ENCODE measurements around the gene IGFL4. TPM values are rescaled to one million over a fixed set of nuclear protein-coding genes. Genes with fewer than 3 reads are reported as not detected.

Gene IGFL4
- polyA plus RNA-seq (ENCODE audit: insufficient read depth in 1 of 5, insufficient read length in 5 of 5, low replicate concordance in 1 of 5): 1 to 10 TPM in 1 of 5 donors, under 1 TPM in 4; 0.40 to 1.0 (median 0.58) TPM
- long read RNA-seq, donor 1: 0 reads
- long read RNA-seq, donor 2: 0 reads
- long read RNA-seq, donor 3, partial matches to known transcripts: 0 of 1 reads
- long read RNA-seq, donor 3, other reads (novel, unspliced or antisense): 0 of 1 reads
- long read RNA-seq, donor 4, partial matches to known transcripts: 0 of 1 reads
- long read RNA-seq, donor 4, other reads (novel, unspliced or antisense): 0 of 1 reads
- long read RNA-seq, donor 5: 0 reads
- long read RNA-seq, donor 6: 0 reads
- long read RNA-seq, donor 7: 0 reads
- long read RNA-seq, donor 8: 0 reads

DNA sequence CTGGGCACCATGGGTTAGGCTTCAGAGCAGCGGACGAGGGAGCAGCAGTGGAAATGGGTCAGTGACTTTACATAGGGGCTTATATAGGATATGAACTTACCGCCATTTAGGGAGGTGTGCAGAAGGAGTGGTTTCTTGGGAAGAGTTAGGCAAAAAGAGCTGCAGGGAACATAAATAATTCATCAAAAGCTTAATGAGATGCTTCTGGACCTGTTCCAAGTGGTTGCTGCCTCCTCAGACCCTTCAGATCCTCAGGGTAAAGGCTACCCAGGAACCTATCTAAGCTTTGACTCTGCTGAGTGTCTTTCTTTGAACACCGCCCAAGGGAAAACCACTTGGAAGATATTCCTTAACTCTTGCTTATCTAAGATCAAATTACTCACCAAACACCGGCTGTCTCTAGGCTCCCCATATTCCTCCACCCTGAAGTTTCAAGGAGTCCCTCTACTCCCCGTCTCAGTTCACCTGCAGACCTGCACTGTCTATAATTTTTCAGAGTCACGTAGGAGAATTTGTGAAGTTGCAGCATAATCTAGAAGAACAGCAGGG, at the start of gene IGFL4:
TSS of gene IGFL4 (minus strand) at position 51 of the 549 bp plus-strand sequence. CDS start at position 11, 40 bp downstream.
- no peak for DNase-seq

DNA sequence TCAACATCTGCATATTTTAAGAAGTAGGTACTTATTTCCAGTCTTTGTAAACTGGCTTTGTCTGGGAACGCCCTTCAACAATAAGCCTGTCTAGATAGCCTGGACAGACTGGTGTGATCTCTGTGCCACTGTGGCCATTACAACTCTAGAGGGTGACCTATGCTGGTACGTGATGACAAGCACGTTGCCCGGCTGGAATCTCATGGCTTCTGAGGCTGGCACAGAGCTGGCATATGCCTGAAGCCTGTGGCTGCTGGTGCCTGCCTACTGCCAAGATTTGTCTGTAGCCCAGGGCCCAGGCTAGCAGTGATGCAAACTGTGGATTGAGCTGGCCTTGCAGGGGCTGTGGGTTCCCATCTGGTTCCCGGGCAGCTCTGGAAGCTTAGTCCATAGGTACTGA, 49.6 kb upstream of the IGFL4 start:
- DNase-seq: no peak

DNA sequence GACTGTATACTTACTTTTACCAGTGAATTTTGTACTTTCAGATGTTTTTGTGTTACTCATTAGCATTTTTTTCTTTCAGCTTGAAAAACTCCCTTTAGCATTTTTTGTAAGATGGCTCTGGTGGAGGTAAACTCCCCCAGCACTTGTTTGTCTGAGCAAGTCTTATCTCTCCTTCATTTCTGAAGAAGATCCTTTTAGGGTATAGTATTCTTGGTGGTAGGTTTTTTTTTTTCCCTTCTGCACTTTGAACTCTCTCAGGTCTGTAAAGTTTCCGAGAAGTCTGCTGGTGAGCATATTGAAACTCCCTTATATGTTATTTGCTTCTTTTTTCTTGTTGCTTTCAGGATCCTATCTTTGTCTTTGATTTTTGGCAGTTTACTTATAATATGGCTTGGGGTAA, 48.6 kb upstream of the IGFL4 start:
- DNase-seq: no peak

DNA sequence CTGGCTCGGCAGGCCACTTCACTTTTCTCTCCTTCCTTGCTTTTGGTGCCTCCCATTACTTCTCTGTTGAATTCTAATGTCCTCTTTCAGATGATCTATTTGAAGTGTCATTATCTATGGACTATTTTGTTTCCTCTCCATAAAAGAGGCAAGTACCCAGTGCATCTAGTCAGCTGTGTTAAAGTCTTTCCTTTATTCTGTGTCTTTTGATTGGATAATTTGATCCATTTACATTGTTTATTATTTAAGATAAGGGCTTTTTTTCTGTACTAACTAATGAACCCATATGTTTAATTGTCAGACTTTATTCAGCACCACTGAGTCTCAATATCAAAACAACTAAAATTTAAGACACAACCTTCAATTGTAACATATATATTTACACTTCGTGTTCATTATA, 47.3 kb upstream of the IGFL4 start:
- DNase-seq: no peak

DNA sequence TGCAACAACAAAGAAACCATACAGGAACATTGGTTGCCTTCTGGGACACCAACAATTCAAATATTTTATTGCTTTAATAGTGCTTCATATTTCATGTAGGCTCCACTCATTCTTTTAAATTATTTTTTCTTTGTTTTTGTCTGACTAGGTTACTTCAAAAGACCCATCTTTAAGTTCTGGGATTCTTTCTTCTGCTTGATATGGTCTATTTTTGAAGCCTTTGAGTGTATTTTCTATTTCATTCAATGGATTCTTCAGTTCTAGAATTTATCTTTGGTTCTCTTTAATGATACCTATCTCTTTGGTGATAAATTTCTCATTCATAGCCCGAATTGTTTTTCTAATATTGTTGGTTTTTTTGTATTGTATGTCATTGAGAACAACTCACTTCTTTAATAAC, 45.1 kb upstream of the IGFL4 start:
- no peak for DNase-seq

DNA sequence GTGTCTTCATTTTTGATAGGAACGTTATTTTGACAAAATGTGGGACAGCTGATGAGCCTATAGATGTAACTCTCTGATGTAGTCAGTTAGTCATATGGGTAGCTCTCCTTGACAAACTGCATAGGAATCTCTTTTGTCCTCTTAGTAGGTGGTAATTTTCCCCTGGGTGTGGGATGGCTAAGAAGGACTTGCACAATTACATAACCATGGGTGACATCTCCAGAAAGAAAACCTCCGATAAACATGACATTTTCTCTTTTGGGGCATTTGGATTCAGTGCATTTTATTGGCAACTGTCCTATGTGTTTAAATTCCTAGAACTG, 41.9 kb upstream of the IGFL4 start:
- no peak for DNase-seq

DNA sequence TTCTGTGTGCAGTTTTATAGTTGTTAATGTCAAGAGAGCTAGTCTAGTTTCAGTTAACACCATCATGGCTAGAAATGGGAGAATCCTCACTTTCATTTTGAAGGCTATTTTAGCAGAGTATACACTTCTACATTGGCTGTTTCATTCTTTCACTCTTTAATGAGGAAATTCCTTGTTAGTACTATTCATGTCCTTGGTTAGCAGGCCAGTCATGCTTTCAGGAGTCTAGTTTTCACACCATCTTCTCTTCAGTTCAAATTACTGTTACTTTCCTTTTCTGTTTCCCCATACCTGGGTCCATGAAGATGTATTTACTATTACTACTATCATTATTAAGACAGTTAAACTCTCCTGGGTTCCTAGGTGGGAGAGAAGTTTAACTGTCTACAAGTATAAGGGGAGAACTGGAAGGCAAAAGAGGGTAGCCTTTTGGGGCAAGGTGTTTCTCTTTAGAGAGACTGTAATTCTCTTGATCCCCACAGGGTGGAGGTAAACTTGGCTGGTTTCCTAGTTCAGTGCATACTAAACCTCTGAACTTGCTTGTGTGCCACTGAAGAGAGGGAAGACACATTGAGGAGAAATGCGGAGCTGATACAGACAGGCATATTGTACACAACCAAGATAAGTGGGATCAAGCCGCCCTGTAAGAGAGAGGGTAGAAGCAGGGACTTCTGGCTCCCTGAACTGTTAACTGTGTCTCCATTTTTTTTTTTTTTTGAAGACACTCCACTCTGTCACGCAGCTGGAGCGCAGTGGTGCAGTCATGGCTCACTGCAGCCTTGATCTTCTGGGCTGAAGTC, 41.3 kb upstream of the IGFL4 start:
- DNase-seq: peak; percentile 21 to 34

DNA sequence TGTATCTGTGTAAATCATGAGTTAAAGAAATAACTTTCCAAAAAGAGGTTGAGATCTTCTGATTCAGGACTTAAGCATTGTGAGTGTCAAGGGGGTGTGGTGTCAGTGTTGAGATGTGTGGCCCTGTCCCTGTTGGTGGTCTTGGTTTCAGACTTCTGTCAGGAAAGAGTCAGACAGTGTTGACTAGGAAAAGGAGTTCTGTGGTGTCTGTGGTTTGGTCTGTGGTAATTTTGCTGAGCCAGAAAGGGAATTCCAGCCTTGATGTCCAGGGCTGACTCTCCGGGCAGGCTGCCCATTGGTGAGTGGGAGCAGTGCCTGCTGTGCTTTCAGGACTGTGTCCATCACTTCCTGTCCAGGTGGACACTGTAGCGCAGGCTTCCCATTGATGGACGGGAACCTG, 39.8 kb upstream of the IGFL4 start:
- no peak for DNase-seq

DNA sequence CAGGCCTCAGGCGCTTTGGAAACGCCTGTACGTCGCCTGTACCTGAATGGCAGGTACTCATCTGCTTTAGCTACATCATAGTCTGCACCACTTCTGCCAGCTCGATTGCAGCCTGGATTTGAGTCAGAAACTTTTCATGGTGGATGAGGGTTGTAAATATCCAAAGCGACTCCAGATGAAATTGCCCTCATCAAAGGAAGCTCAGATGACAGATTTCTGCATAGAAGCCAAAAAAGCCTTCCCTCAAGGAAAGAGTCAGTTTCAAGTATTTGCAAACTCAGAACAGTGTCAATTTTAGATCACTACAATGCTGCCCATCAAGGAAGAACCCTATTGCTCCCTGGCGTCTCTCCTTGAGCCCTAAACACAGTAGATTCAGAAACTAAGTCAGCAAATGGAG, 38.8 kb upstream of the IGFL4 start:
- no peak for DNase-seq

DNA sequence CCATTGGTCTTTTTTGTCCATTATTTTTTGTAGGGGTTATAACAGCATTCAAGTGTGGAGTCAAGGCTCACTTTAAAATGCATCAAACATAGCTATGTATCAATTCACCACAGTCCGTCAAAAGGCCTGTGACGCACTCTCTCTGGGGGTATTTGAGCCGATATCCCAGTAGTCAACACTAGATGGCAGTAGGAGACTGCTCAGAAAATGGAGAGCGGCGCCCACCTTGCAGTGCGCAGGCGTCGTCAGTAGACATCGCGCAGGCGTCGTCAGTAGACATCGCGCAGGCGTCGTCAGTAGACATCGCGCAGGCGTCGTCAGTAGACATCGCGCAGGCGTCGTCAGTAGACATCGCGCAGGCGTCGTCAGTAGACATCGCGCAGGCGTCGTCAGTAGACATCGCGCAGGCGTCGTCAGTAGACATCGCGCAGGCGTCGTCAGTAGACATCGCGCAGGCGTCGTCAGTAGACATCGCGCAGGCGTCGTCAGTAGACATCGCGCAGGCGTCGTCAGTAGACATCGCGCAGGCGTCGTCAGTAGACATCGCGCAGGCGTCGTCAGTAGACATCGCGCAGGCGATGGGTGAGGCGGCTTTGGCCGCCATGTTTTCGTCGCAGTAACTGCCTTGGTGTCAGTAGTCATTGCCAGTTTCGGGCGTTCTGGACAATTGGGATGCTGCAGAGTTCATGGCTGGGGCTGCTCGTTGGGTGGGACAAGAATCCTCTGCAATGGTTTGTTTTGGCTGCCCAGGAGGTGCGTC, 38.0 kb upstream of the IGFL4 start:
- DNase-seq: peak in 1 of 2 donors; percentile 32

DNA sequence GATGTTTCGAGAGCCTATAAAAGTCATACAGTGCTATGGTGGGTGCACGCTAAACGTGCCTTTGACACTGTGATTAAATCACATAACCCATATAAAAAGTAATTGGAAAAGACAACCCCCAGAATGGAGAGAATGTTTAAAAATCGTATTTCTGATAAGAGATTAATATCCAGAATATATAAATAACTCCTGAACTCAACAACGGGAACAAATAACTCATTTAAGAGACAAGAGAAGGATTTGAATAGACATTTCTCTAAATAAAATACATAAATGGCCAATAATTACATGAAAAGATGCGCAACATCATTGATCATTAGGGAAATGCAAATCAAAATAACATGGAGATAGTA, 37.0 kb upstream of the IGFL4 start:
- no peak for DNase-seq

DNA sequence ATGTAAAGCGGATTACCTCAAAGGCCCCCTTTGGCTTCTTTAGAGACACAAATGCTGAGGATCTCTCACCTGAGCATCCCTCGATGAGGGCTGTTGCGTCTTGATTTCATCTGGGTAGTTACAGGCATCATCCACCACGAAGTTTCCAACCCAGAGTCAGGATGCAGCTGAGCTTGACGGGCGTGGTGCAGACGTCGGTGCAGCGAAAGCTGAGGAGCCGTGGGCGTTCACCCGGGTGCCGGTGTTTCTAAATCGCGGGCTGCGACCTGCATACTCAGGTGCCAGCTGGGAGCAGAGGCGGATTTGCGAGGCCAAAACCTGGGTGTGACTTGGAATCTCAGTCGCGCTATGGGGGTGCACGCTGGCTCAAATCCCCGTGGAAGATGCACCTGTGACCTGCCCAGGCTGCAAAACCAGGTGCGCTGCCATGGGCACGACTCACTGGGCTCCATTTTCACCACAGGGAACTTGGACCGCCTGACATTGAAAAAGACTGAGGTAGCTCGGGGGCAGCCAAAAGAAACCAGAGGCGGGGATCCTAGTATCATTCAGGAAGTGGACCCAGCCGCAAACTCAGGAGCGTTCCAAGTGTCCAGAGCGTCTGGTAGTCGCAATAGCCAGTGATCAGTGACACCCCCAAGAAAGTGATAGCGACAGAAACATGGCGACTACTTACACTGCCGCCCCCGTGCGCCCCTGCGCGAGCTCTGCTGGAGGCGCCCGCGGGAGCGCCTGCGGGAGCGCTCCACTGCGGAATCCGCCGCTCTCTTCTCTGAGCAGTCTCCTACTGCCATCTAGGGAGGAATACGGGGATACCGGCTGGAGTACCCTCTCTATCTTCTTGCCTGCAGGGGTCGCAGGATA, 36.4 kb upstream of the IGFL4 start:
- peak; percentile 29 to 46 for DNase-seq

DNA sequence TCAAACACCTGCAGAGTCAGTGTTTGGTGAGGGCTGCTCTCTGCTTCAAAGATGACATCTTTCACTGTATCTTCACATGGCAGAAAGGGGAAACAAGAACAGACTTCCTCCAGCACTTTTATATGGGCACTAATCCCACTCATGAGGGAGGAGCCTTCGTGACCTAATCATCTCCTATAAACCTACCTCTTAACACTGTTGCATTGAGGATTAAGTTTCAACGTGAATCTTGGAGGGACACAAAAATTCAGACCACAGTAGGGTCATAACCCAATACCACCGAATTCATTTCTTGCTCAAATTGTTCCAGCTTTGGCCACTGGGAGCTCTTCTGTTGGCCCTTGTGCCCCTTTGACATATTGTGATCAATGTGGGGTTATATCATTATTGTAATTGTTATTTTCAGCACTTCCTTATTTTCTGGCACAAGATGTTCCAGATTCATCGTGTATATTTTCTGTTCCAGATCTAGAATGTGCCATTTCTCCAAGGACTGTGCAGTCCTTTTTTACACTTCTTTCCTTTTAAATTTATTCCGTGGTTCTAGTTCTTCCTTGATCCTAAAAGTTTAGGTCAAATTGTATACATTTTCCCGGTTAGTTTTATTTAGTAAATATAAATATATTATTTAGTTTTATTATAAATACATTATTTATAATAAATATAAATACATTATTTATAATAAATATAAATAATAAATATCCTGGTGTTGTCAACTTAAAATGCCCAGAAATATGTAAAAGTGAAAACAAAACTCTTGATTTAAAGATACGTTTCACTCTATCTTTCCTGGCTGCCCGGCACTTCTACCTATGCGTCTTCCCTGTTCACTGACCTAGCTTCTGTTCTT, 35.5 kb upstream of the IGFL4 start:
- DNase-seq: no peak

DNA sequence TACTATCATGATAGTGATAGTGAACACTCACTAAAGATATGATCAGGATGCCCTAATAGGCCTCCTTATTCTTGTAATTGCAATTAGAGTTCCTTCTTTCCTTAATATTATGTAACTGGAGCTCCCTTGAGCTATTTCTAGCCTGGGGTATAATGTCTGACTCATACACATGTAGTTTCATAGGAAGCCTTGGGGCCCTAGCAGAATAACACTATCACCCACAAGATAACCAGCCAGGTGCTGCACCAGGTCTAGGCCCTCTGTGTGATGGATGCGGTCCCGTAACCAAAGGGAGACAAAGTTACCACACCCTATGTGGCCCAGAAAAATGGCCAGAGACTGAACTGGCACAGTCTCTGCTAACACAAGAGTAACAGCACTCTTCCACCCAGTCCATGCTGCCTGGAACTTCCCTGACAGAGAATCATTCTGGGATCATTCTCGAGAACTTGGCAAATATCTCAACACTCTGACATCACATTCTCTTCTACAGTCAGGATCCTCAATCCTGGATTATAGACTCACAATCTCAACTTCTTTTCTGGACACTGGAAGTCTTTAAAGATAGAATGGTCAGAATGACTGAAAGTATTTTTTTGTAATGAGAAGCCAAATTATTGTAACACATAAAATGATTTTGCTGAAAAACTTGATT, 32.6 kb upstream of the IGFL4 start:
- DNase-seq: no peak

DNA sequence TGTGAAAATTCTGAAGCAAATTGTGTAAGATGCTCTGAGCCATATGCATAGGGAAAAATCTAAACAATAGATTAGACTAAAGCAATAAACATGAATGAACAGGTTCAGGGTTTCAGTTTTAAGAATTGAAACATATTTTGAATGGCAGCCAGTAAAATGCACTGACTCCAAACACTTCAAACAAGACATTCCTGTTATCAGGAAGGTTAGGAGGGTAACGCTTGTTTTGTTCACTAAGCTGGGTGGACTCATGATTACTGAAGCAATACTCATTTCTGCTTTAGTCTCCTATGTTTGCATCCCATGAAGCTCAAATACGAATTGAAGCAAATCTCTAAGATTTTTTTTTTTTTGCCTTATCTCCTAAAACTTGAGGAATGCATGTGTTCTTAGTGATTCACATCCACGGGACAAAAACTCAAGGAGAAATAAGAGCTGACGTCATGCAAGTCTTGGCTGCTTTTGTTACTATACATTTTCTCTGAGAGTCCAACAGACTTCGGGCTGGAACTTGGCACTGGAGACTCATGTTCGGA, 29.1 kb upstream of the IGFL4 start:
- no peak for DNase-seq

DNA sequence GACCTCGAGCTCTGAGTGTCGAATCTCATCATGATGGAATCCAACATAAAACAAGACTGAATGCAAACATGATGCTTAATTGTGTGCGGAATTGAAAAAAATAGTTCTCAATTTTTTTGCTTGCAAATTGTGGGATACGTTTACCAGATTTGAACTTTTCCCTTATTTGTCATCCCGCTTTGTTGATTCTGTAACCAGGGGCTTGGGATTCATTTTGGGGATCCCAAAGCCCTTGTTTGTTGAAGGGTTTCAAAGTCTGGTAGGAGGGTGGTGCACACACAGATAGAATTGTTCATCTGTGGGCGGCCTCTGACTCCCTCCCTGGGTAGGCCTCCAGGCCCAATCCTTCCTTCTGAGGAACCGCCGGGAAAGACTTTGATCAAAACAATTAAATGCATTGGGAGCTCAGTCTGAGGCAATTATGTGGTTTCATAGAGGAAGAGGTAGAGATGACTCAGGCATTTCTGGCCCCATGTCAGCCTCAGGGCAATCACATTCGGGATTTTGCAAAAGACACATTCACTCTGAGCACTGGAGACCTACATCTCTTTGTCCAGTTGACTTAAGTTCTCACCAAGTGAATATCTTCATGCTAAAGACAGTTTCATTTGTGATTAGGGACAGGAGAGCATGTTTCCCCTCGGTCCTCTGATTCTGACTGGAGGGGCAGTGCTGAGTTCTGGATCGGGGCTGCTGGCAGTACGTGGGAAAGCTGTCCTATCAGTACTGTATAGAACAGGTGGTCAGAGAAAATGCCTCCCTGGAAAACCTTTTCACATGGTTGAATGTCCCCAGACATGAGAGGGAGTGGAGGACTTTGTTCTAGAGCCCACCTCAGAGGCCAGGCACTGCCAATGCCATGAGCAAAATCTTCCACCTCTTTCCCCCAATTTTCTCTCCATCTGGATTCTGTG, 27.8 kb upstream of the IGFL4 start:
- no peak for DNase-seq

DNA sequence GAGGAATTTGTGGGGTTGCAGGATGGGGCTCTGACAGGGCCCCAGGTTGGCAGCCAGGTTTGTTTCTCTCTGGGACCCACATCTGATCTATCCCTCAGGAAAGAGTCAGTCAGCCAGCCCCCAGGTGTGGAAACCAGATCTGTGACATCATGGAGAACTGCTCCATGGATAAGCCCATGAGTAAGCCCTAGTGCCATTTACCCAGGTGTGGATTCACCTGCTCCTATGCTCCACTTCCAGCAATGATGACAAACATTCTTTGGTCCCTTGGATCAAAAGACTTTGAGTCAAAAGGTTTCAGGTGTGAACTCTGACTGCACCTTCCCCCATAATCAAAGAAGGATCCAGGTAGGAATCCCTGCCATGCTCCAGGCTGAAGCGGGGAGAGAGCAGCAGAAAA, 26.9 kb upstream of the IGFL4 start:
- no peak for DNase-seq

DNA sequence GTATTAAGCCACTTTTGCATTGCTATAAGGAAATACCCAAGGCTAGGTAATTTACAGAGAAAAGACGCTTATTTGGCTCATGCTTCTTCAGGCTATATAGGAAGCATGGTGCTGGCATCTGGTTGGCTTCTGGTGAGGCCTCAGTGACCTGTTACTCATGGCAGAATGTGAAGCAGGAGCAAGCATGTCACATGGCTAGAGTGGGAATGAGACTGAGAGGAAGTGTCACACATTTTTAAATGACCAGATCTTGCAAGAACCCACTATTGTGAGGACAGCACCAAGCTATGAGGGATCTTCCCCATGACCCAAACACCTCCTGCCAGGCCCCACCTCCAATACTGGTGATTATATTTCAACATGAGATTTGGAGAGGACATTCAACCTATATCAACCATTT, 25.7 kb upstream of the IGFL4 start:
- DNase-seq: no peak
